Prostate gland (tissue), 2 donors: ENCODE results near the gene MAP4.

Experiments used
- CTCF ChIP-seq, 4 experiments: fragments of 200-600 bp in 2 of 4; fragments of 450-650 bp in 2 of 4; sonication (generic) in 2 of 4; IDR thresholded peaks; 1 replicate in 3 of 4; 2 replicates in 1 of 4; pipeline ENCODE4 v1.5.1; 2016 to 2019; ENCODE audit warnings: antibody characterized with exemption in 4 of 4, mild to moderate bottlenecking in 2 of 4, moderate library complexity in 2 of 4
- POLR2A ChIP-seq: fragments of 450-650 bp; IDR thresholded peaks from one replicate; pipeline ENCODE4 v1.6.1; 2016; ENCODE audit warnings: antibody characterized with exemption, mild to moderate bottlenecking
- POLR2AphosphoS5 ChIP-seq: sonication (generic); formaldehyde crosslinking; IDR thresholded peaks from one replicate; pipeline ENCODE4 v1.6.1; 2017; ENCODE audit warnings: antibody characterized with exemption

- TF ChIP-seq CTCF (IDR thresholded peaks at IDR 0.05) (no peak), POLR2A (no peak), POLR2AphosphoS5 (no peak)
These were observed 212.7 kb downstream of the MAP4 start for GRCh38 chr3:47803480-47804025.
